HepG2 (cell line): ENCODE results near the gene MC2R. TPM values are rescaled to one million over a fixed set of nuclear protein-coding genes. Genes with fewer than 3 reads are reported as not detected.

Experiments used
- ATAC-seq: fragments of 200-7000 bp; cut with Tn5 transposase; 3 replicates; pipeline ENCODE4 v1.9.1; 2020; ENCODE audit warnings: mild to moderate bottlenecking, moderate library complexity
- BruUV-seq: library from RNA; stranded (reverse); fragments of 400-500 nt; replicated peaks from 2 replicates; lab custom pipeline; 2021; lab: Mats Ljungman, UMichigan
- CTCF ChIA-PET: fragments of 300-600 bp; formaldehyde crosslinking; extraction: SDS; loops from one replicate; lab custom pipeline; 2021; ENCODE audit warnings: low total read pairs, inconsistent platforms, low intra/inter-chr PET ratio; lab: Yijun Ruan, JAX
- POLR2A ChIA-PET: fragments of 350-600 bp; sonication (Branson Sonifier 250); formaldehyde crosslinking; loops from one replicate; lab custom pipeline; 2020; ENCODE audit warnings: antibody characterized with exemption, inconsistent platforms; lab: Yijun Ruan, JAX
- DNase-seq: peaks from one replicate; pipeline ENCODE4 v3.0.0-alpha.2; 2015; ENCODE audit warnings: low spot score
- FAIRE-seq: peaks from 3 replicates; lab custom pipeline; 2011; peaks lifted over from hg19 to GRCh38; lab: Jason Lieb, UNC
- H2AFZ ChIP-seq: one replicate; pipeline ENCODE4 v1.6.1; 2011; ENCODE audit warnings: low read length, inconsistent platforms
- H3K27ac ChIP-seq: fragments of 300-600 bp; 3 replicates; pipeline ENCODE4 v1.8.0; 2011; ENCODE audit warnings: mixed run types, mild to moderate bottlenecking, mixed read lengths, low read length, inconsistent platforms; ENCODE audit not compliant: insufficient read depth; ENCODE audit errors: extremely low read length
- H3K27me3 ChIP-seq, 2 experiments: fragments of 200-600 bp in 1 of 2; 2 replicates in 1 of 2; 3 replicates in 1 of 2; pipeline versions ENCODE4 v1.6.0 to v1.8.0; 2011; ENCODE audit warnings: low read length in 2 of 2, mild to moderate bottlenecking in 2 of 2, moderate library complexity in 2 of 2, inconsistent platforms in 1 of 2; ENCODE audit not compliant: insufficient read depth in 2 of 2, control insufficient read depth in 1 of 2
- H3K36me3 ChIP-seq, 2 experiments: fragments of 200-600 bp in 1 of 2; replicated peaks in 1 of 2; 2 replicates in 1 of 2; 3 replicates in 1 of 2; pipeline versions ENCODE4 v1.5.1 to v1.8.0; 2011; ENCODE audit warnings: low read length in 2 of 2, inconsistent platforms in 1 of 2; ENCODE audit not compliant: insufficient read depth in 2 of 2, control insufficient read depth in 1 of 2
- H3K4me1 ChIP-seq: 2 replicates; pipeline ENCODE4 v1.5.1; 2012; ENCODE audit warnings: low read length, inconsistent platforms; ENCODE audit not compliant: insufficient read depth
- H3K4me2 ChIP-seq: 2 replicates; pipeline ENCODE4 v1.6.0; 2011; ENCODE audit warnings: low read depth, low read length, inconsistent platforms
- H3K4me3 ChIP-seq, 3 experiments: fragments of 200-600 bp in 1 of 3; sonication (generic), shearing (Covaris generic) in 1 of 3; replicated peaks in 1 of 3; 2 replicates each; pipeline ENCODE4 v1.5.1; 2011 to 2016; ENCODE audit warnings: low read length in 3 of 3, inconsistent platforms in 2 of 3, low read depth in 2 of 3, mild to moderate bottlenecking in 2 of 3, control low read depth in 1 of 3, mixed read lengths in 1 of 3; ENCODE audit not compliant: insufficient read depth in 1 of 3
- H3K79me2 ChIP-seq: one replicate; pipeline ENCODE4 v1.6.1; 2011; ENCODE audit warnings: low read length, inconsistent platforms; ENCODE audit not compliant: insufficient read depth
- H3K9ac ChIP-seq: 2 replicates; pipeline ENCODE4 v1.6.0; 2011; ENCODE audit warnings: mild to moderate bottlenecking, low read depth, low read length, inconsistent platforms; ENCODE audit not compliant: insufficient read depth
- H3K9me3 ChIP-seq: 2 replicates; pipeline ENCODE4 v1.5.1; 2012; ENCODE audit warnings: mild to moderate bottlenecking, low read length
- H4K20me1 ChIP-seq: 2 replicates; pipeline ENCODE4 v1.6.0; 2011; ENCODE audit warnings: inconsistent platforms, mild to moderate bottlenecking, low read length, moderate library complexity; ENCODE audit not compliant: insufficient read depth
- ATF7 ChIP-seq, 2 experiments: fragments of 450-650 bp in 1 of 2; sonication (generic) in 1 of 2; formaldehyde crosslinking in 1 of 2; IDR thresholded peaks; 2 replicates each; pipeline versions ENCODE4 v1.4.0 to v1.6.1; 2016 to 2020; ENCODE audit warnings: antibody characterized with exemption in 1 of 2, mild to moderate bottlenecking in 1 of 2, missing genetic modification reagents in 1 of 2
- BRF2 ChIP-seq: sonication (generic); formaldehyde crosslinking; IDR thresholded peaks from 2 replicates; pipeline ENCODE4 v1.8.1; 2022; ENCODE audit warnings: mild to moderate bottlenecking, missing genetic modification reagents
- CREB1 ChIP-seq, 2 experiments: fragments of 450-650 bp in 1 of 2; IDR thresholded peaks; 2 replicates each; pipeline ENCODE4 v1.6.1; 2016 to 2017; ENCODE audit warnings: control low read depth in 1 of 2, mild to moderate bottlenecking in 1 of 2, missing compliant biosample characterization in 1 of 2, missing genetic modification characterization in 1 of 2
- DDIT3 ChIP-seq: sonication (generic); formaldehyde crosslinking; IDR thresholded peaks from 2 replicates; pipeline ENCODE4 v1.4.0; 2020; ENCODE audit warnings: mild to moderate bottlenecking, missing genetic modification reagents
- HMG20B ChIP-seq: conservative IDR thresholded peaks from 2 replicates; pipeline ENCODE4 v1.6.1; 2016; ENCODE audit warnings: missing genetic modification reagents, missing compliant biosample characterization
- HNRNPUL1 ChIP-seq: fragments of 200-400 bp; formaldehyde crosslinking; IDR thresholded peaks from 2 replicates; pipeline ENCODE4 v1.6.1; 2017; ENCODE audit warnings: low read depth, mild to moderate bottlenecking, low read length, moderate library complexity
- NFE2L1 ChIP-seq: sonication (generic); formaldehyde crosslinking; IDR thresholded peaks from 2 replicates; pipeline ENCODE4 v1.4.0; 2020; ENCODE audit warnings: missing genetic modification reagents, mild to moderate bottlenecking, borderline replicate concordance
- ZFP37 ChIP-seq: sonication (generic); formaldehyde crosslinking; IDR thresholded peaks from 2 replicates; pipeline ENCODE4 v1.4.0; 2020; ENCODE audit warnings: missing genetic modification reagents, borderline replicate concordance
- ZFP90 ChIP-seq: sonication (generic); formaldehyde crosslinking; IDR thresholded peaks from 2 replicates; pipeline ENCODE4 v1.8.0; 2022; ENCODE audit warnings: missing genetic modification reagents, mild to moderate bottlenecking, inconsistent platforms, borderline replicate concordance
- ZNF10 ChIP-seq: sonication (generic); formaldehyde crosslinking; IDR thresholded peaks from 2 replicates; pipeline ENCODE4 v1.4.0; 2020; ENCODE audit warnings: mild to moderate bottlenecking, low read depth, missing genetic modification reagents, borderline replicate concordance
- ZNF281 ChIP-seq: sonication (generic); formaldehyde crosslinking; IDR thresholded peaks from 2 replicates; pipeline ENCODE4 v1.4.0; 2020; ENCODE audit warnings: missing genetic modification reagents, borderline replicate concordance
- ZNF644 ChIP-seq: IDR thresholded peaks from 2 replicates; pipeline ENCODE4 v1.6.1; 2016; ENCODE audit warnings: low read depth
- WGBS: methylation state at CpG from one replicate; pipeline ENCODE4 v1.1.6; 2017; ENCODE audit warnings: low lambda C conversion rate; 5-methylcytosine and 5-hydroxymethylcytosine counted together
- in situ Hi-C: cut with HindIII; loops from 2 replicates; pipeline ENCODE4 v1.10.0; 2017; ENCODE audit warnings: low pct_unique_long_range_greater_than_20kb; ENCODE audit not compliant: extremely low pct_ligation_motif_present
- intact Hi-C: fragments of 100-400 bp; cut with micrococcal nuclease; formaldehyde crosslinking; loops from one replicate; pipeline ENCODE4 v1.10.0; 2022; ENCODE audit not compliant: unreplicated experiment
- polyA plus RNA-seq, 8 experiments: library from polyadenylated mRNA; depleted of rRNA in 3 of 8; stranded (reverse) in 7 of 8; unstranded in 1 of 8; fragments of >200 nt; fragmentation: Illumina TruSeq in 4 of 8; extraction: Trizol in 4 of 8; gene quantifications; 2 replicates each; pipeline versions ENCODE4 v1.2.1 to v1.2.3, GENCODE V29; 2011 to 2016; ENCODE audit warnings: low read depth in 4 of 8, missing spikeins in 1 of 8, mixed read lengths in 1 of 8; ENCODE audit not compliant: insufficient read depth in 1 of 8
- total RNA-seq, 5 experiments: library from RNA; depleted of rRNA; stranded (reverse); fragments of >200 nt; fragmentation: Illumina TruSeq; extraction: Trizol; gene quantifications; 2 replicates each; pipeline ENCODE4 v1.2.3, GENCODE V29; 2016; ENCODE audit warnings: low read depth in 1 of 5

Gene MC2R
- total and polyA plus RNA-seq, 2 of the 13 experiments (the other 11 are each of a cell fraction or from before 2014, with no cell fraction given): not detected

- in situ Hi-C loops: no loop called here
- Histone ChIP-seq H2AFZ (no peak overlapping the region), H3K9me3 (no peaks in the 10 kb centered on the region; the same call in 1 of the 2 replicates), H3K9ac (no peak overlapping the region), H3K36me3 (no peaks in the 10 kb centered on the region), H3K79me2 (no peaks in the 10 kb centered on the region), H4K20me1 (no peaks in the 10 kb centered on the region), H3K27me3 (peaks cover 0 to 13% of the 10 kb centered on the region in 2 experiments; a peak in 3 of 5 replicates), H3K4me2 (no peak overlapping the region), H3K27ac (no peak overlapping the region), H3K4me1 (no peaks in the 10 kb centered on the region), H3K4me3 (no peak overlapping the region)
- ChIA-PET POLR2A (no interaction called here), CTCF (no interaction called here)
- TF ChIP-seq BRF2 (CRISPR knock-in tag) (no peak), NFE2L1 (no peak), ZNF281 (CRISPR knock-in tag) (no peak), ZNF10 (CRISPR knock-in tag) (no peak), ZFP37 (CRISPR knock-in tag) (no peak), ZFP90 (CRISPR knock-in tag) (no peak), HNRNPUL1 (no peak), HMG20B (no peak), CREB1 (IDR thresholded peaks at IDR 0.05) (peak; percentile 75), CREB1 (CRISPR knock-in tag; IDR thresholded peaks at IDR 0.05) (no peak), ATF7 (IDR thresholded peaks at IDR 0.05) (peak; percentile 54; the same call in 1 of the 2 replicates), ATF7 (CRISPR knock-in tag; IDR thresholded peaks at IDR 0.05) (no peak), DDIT3 (CRISPR knock-in tag) (no peak), ZNF644 (CRISPR knock-in tag) (no peak)
- WGBS: 17% methylated on average over 6 of the region's 6 CpGs
- ATAC-seq (no peak), FAIRE-seq (no peak), DNase-seq (no peak)
- no TSS peak for BruUV-seq
- intact Hi-C loops: no loop called here
These were observed 19.8 kb downstream of the MC2R start for GRCh38 chr18:13895505-13896033.
